Upper lobe of left lung (tissue), 6 donors: ENCODE results near the gene SSBP3. TPM values are rescaled to one million over a fixed set of nuclear protein-coding genes. Genes with fewer than 3 reads are reported as not detected.

Experiments used
- ATAC-seq, 2 donors: fragments of 200-7000 bp; cut with Tn5 transposase; one replicate each; pipeline ENCODE4 v1.9.1; 2022; ENCODE audit warnings: mild to moderate bottlenecking in 2 of 2, moderate library complexity in 2 of 2; ENCODE audit not compliant: low FRiP score in 2 of 2
- DNase-seq, 2 donors: peaks; one replicate each; pipeline ENCODE4 v3.0.0-alpha.2; 2019 to 2020
- H3K27ac ChIP-seq, 4 donors: fragments of 200-600 bp; sonication (generic); one replicate each; pipeline ENCODE4 v1.5.1; 2016 to 2019
- H3K27me3 ChIP-seq, 4 donors: fragments of 200-600 bp; sonication (generic); one replicate each; pipeline ENCODE4 v1.5.1; 2017 to 2019
- H3K36me3 ChIP-seq, 4 donors: fragments of 200-600 bp; sonication (generic); one replicate each; pipeline ENCODE4 v1.5.1; 2016 to 2019
- H3K4me1 ChIP-seq, 4 donors: fragments of 200-600 bp; sonication (generic); one replicate each; pipeline ENCODE4 v1.5.1; 2018 to 2019
- H3K4me3 ChIP-seq, 4 donors: fragments of 200-600 bp; sonication (generic); one replicate each; pipeline ENCODE4 v1.5.1; 2017 to 2019; ENCODE audit warnings: mild to moderate bottlenecking in 2 of 4, moderate library complexity in 1 of 4
- H3K9me3 ChIP-seq, 4 donors: fragments of 200-600 bp; sonication (generic); one replicate each; pipeline ENCODE4 v1.5.1; 2018 to 2019
- CTCF ChIP-seq, 6 experiments: fragments of 450-650 bp in 4 of 6; fragments of 200-600 bp in 2 of 6; sonication (generic) in 2 of 6; IDR thresholded peaks; one replicate each; pipeline ENCODE4 v1.5.1; 2016 to 2019; ENCODE audit warnings: antibody characterized with exemption in 6 of 6
- EP300 ChIP-seq, 4 donors: sonication (generic); formaldehyde crosslinking; IDR thresholded peaks; one replicate each; pipeline ENCODE4 v1.5.1; 2017; ENCODE audit warnings: antibody characterized with exemption in 4 of 4, control low read depth in 2 of 4
- POLR2A ChIP-seq, 4 donors: fragments of 450-650 bp; IDR thresholded peaks; one replicate each; pipeline ENCODE4 v1.5.1; 2016 to 2017; ENCODE audit warnings: antibody characterized with exemption in 4 of 4, mild to moderate bottlenecking in 2 of 4
- POLR2AphosphoS5 ChIP-seq, 2 donors: sonication (generic); formaldehyde crosslinking; IDR thresholded peaks; one replicate each; pipeline ENCODE4 v1.5.1; 2017; ENCODE audit warnings: antibody characterized with exemption in 2 of 2
- WGBS, 2 donors: methylation state at CpG; one replicate each; pipeline ENCODE4 v1.1.5; 2017 to 2018; 5-methylcytosine and 5-hydroxymethylcytosine counted together
- total RNA-seq, 6 donors: library from RNA; depleted of rRNA in 4 of 6; stranded (reverse); fragments of >200 nt in 4 of 6; gene quantifications; one replicate each; pipeline versions ENCODE4 v1.1.0 to v1.2.1, GENCODE V29; 2016 to 2021
- donor health status: DM: no; HTN: no; CAD: no; lungs with moderate emphysema.
- donor health status: DM: no; HTN: yes; CAD: no; lungs with severe emphysema.

Gene SSBP3
- total RNA-seq, 6 donors from 2014 or later = 17.8 to 35.6 (median 26.4) TPM

GRCh38 chr1:54227091-54227602, 179.0 kb downstream of the SSBP3 start:
- Histone ChIP-seq H3K36me3 (peaks cover 0 to 18% (median 8%) of the 10 kb centered on the region in 4 donors), H3K27ac (no peak overlapping the region), H3K27me3 (no peaks in the 10 kb centered on the region), H3K4me1 (peaks cover 0 to 14% (median 2%) of the 10 kb centered on the region in 4 donors), H3K4me3 (no peak overlapping the region), H3K9me3 (no peaks in the 10 kb centered on the region)
- TF ChIP-seq CTCF (IDR thresholded peaks at IDR 0.05) (no peak), POLR2A (IDR thresholded peaks at IDR 0.05) (peak in 1 of 4 donors; percentile 8)
- DNase-seq = peak in 1 of 2 donors; percentile 58
- peak; percentile 28 to 30 for ATAC-seq
- WGBS, 2 donors = 53 to 71% methylated on average over 6 to 8 of the region's 8 CpGs

GRCh38 chr1:54225986-54226559, 180.1 kb downstream of the SSBP3 start:
- Histone ChIP-seq H3K4me1 (peaks cover 0 to 14% (median 2%) of the 10 kb centered on the region in 4 donors), H3K9me3 (no peaks in the 10 kb centered on the region), H3K27me3 (no peaks in the 10 kb centered on the region), H3K4me3 (no peak overlapping the region), H3K36me3 (peaks cover 0 to 18% (median 8%) of the 10 kb centered on the region in 4 donors), H3K27ac (no peak overlapping the region)
- WGBS, 2 donors = 89 to 90% methylated on average over 20 of the region's 20 CpGs
- no peak for DNase-seq
- ATAC-seq = no peak
- TF ChIP-seq EP300 (IDR thresholded peaks at IDR 0.05) (no peak), CTCF (IDR thresholded peaks at IDR 0.05) (no peak), POLR2A (IDR thresholded peaks at IDR 0.05) (no peak), POLR2AphosphoS5 (IDR thresholded peaks at IDR 0.05) (no peak)

- DNase-seq (no peak), ATAC-seq (no peak)
- Histone ChIP-seq H3K27ac (no peak overlapping the region), H3K36me3 (peaks cover 0 to 18% (median 8%) of the 10 kb centered on the region in 4 donors), H3K4me3 (no peak overlapping the region), H3K4me1 (peaks cover 0 to 14% (median 4%) of the 10 kb centered on the region in 4 donors), H3K27me3 (no peaks in the 10 kb centered on the region), H3K9me3 (no peaks in the 10 kb centered on the region)
- WGBS, 2 donors = 87 to 91% methylated on average over 6 of the region's 6 CpGs
- no peak for TF ChIP-seq POLR2AphosphoS5 (IDR thresholded peaks at IDR 0.05)
- no peak for TF ChIP-seq EP300 (IDR thresholded peaks at IDR 0.05)
- TF ChIP-seq POLR2A (IDR thresholded peaks at IDR 0.05) = no peak
- TF ChIP-seq CTCF (IDR thresholded peaks at IDR 0.05) = no peak
Observed at GRCh38 chr1:54225378-54225777, 180.8 kb downstream of the SSBP3 start.

- WGBS, 2 donors = 81 to 98% methylated on average over 6 of the region's 6 CpGs
- peaks cover 3 to 18% (median 11%) of the 10 kb centered on the region in 4 donors for H3K4me1 ChIP-seq
Observed at GRCh38 chr1:54224233-54224632, 182.0 kb downstream of the SSBP3 start.

More at GRCh38 chr1:54224233-54224632, 182.0 kb downstream of the SSBP3 start:
- Histone ChIP-seq H3K27me3 (no peaks in the 10 kb centered on the region), H3K9me3 (no peaks in the 10 kb centered on the region), H3K27ac (no peak overlapping the region), H3K4me3 (no peak overlapping the region), H3K36me3 (peaks cover 0 to 24% (median 10%) of the 10 kb centered on the region in 4 donors)
- DNase-seq = no peak
- no peak for TF ChIP-seq POLR2A (IDR thresholded peaks at IDR 0.05)
- TF ChIP-seq CTCF (IDR thresholded peaks at IDR 0.05) = no peak
- TF ChIP-seq EP300 (IDR thresholded peaks at IDR 0.05) = no peak
- no peak for TF ChIP-seq POLR2AphosphoS5 (IDR thresholded peaks at IDR 0.05)
- no peak for ATAC-seq
